ENCODE results near the gene TYSND1. TPM values are rescaled to one million over a fixed set of nuclear protein-coding genes. Genes with fewer than 3 reads are reported as not detected.

The TYSND1 gene
- total and polyA plus RNA-seq, 2 of the 13 experiments (the other 11 are each of a cell fraction or from before 2014, with no cell fraction given): 3.3 to 8.9 TPM

GRCh38 chr10:70132098-70133029 is 14.1 kb downstream of the TYSND1 start, which contains the start of gene AIFM2 (continued):
- TF ChIP-seq ZNF607 (CRISPR knock-in tag; IDR thresholded peaks at IDR 0.05; ENCODE audit: borderline replicate concordance): peak; percentile 87
- TF ChIP-seq ARID5B (CRISPR knock-in tag; IDR thresholded peaks at IDR 0.05): peak; percentile 95
- peak; percentile 84 to 86; a peak in 3 of 4 replicates for TF ChIP-seq NR2F1 (CRISPR knock-in tag; IDR thresholded peaks at IDR 0.05)
- TF ChIP-seq NCOR1 (IDR thresholded peaks at IDR 0.05; ENCODE audit: borderline replicate concordance, low read length): peak; percentile 97
- TF ChIP-seq ZFP82 (CRISPR knock-in tag; IDR thresholded peaks at IDR 0.05; ENCODE audit: borderline replicate concordance): peak; percentile 87; the same call in 1 of the 2 replicates
- no peak for TF ChIP-seq TP53 (CRISPR knock-in tag; conservative IDR thresholded peaks at IDR 0.05)
- peak; percentile 79 for TF ChIP-seq KAT8 (CRISPR knock-in tag; IDR thresholded peaks at IDR 0.05)
- no peak; the same call in 1 of the 2 replicates for TF ChIP-seq DMTF1 (CRISPR knock-in tag; IDR thresholded peaks at IDR 0.05)
- no peak for TF ChIP-seq HNF1A (IDR thresholded peaks at IDR 0.05; ENCODE audit: low read depth)
- TF ChIP-seq HNF1A (CRISPR knock-in tag; IDR thresholded peaks at IDR 0.05; ENCODE audit: borderline replicate concordance): peak; percentile 81
- TF ChIP-seq ZNF816 (CRISPR knock-in tag; IDR thresholded peaks at IDR 0.05; ENCODE audit: borderline replicate concordance): peak; percentile 85; the same call in 1 of the 2 replicates
- peak; percentile 18; the same call in 1 of the 2 replicates for TF ChIP-seq SIX1 (CRISPR knock-in tag; IDR thresholded peaks at IDR 0.05; ENCODE audit: borderline replicate concordance)
- TF ChIP-seq ZNF138 (CRISPR knock-in tag; IDR thresholded peaks at IDR 0.05; ENCODE audit: low read depth): peak; percentile 44; the same call in 1 of the 2 replicates
- no peak for TF ChIP-seq CCAR2 (optimal IDR thresholded peaks at IDR 0.05; ENCODE audit: low read depth, low read length)
- TF ChIP-seq PHB2 (IDR thresholded peaks at IDR 0.05; ENCODE audit: partially characterized antibody): no peak

Data from HepG2 (cell line).